ENCODE results near the gene FXYD1.

DNA sequence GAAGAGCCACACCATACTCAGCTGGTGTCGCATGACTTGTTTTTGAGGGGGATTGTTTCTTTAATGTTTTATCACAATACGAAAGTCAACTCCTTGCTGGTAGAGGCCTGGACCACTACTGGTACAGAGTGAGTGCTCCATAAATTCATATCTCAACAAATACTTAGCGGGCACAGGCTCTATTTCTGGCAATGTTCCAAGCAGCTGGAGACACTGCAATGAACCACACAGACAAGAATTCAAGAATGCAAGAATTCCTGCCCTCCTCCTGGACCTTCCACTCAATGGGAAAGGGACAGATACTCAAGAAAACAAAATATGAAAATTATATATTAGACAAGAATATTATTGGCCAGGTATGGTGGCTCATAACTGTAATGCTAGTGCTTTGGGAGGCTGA lies 10.8 kb downstream of the FXYD1 start:
- no peak for TF ChIP-seq POLR2AphosphoS5 (IDR thresholded peaks at IDR 0.05)
- no peak for TF ChIP-seq CTCF (IDR thresholded peaks at IDR 0.05 in 8 of 11, conservative IDR thresholded peaks at IDR 0.05 in 3 of 11)
- TF ChIP-seq POLR2A (IDR thresholded peaks at IDR 0.05), result no peak

Measured in spleen (tissue), 7 donors.